Fibroblast of skin of left biceps (primary cell): ENCODE measurements around the gene TARS2.

Experiments used
- DNase-seq, 2 experiments: peaks; one replicate each; pipeline ENCODE4 v3.0.0-alpha.2; 2013; ENCODE audit warnings: low read depth in 2 of 2

Gene TARS2

DNA sequence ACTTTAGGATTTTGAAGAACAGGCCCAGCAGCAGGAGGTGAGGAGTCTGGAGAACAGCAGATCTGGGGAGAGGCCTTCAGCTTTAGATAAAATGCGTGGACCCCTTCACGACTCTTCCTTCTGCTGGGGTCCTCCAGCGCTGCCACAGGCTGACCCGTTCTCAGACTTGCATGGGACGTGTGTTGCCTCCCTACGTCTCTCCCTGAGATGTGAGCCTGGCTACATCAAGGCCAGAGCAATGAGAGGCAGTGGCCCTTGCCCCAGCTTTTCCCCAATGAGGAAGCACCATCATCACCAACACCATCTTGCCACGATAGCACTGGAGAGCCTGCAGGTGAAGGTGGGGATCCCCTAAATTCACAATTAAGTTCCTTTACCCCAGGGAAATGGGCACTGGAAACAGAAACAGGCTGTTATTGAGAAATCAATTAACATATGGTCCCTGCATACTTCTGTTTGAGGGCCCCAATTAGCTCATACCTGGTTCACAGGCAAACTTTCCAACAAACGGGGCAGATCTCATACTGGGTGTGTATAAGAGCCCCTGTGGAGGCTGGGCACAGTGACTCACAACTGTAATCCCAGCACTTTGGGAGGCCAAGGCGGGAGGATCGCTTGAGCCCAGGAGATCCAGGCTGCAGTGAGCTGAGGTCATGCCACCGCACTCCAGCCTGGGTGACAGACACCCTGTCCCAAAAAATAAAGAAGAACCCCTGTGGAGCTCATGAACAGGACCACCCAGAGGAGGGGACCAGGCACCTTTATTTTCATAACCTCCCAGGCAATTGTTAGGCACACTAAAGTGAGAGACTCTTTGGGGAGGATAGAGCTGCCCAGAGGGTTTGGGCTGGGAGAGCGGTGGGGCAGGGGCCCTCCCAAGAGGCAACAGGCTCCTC lies 49.9 kb downstream of the TARS2 start:
- DNase-seq = no peak

DNA sequence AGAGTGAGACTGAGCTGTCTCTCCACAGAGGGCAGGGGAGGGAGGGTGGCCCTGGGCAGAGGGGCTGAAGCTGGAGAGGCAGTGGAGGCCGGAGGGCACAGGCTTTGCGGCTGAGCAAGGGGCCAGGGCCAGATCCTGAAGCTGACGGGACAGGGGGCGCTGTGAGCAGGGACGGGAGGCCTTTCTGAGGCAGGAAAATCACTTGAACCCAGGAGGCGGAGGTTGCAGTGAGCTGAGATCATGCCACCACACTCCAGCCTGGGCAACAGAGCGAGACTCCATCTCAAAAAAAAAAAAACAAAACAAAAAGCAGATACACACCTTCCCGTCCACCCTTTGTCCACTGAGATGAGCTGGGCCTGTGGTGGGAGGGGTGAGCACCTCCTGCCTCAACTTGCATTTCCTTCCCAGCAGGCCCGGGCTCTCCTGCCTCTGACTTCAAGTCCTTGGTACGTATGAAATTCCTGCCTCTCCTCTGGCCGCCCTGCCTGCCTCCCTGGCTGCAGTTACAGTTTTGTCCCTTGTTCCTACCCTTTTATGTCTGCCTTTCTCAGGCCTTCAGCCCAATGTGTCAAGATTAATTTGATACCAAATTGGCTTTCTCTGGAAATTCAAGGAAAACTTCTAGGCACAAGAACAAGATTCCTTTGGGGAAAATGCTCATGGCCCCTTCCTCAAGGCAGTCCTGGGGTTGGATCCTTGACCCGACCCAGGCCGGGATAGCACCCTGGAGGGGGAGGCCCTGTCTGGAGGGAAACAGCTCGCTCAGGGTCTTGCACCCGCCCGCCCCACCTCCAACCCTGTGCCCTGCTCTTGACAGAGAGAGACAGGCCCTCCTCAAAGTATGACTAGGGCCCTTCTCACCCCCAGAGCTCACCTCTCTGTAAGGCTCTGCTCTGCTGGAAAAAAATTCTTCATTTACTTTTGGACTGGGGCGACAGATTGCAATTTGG lies 50.8 kb downstream of the TARS2 start:
- peak in 1 of 2 experiments; percentile 52 for DNase-seq

DNA sequence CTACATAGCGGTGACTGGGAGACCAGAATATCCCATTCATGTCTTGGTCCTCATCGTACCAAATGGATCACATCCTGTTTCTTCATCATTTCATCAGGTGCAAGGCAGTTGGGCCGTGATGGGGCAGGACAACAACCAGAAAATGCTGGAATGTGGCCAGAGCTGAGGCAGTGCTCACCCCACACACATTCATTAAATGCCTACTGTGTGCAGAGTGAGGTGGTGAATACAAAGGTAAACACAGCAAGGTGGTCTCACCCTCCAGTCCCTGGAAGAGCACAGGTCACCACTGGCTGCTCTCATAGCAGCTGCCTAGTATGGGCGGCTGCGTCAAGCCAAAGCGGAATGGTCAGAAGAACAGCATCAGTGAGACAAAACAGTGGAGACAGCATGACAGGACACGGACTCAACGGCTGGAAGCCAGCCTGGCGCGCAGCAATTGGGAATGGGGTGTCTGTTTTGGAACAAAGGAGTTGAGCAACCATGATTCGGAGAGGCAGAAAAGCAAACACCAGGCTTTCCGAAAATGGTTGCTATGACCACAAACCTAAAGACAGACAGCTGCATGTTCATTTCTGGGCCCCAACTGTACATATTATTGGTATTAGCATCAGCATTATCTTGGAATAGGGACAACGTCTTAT lies 56.4 kb downstream of the TARS2 start:
- DNase-seq = no peak

DNA sequence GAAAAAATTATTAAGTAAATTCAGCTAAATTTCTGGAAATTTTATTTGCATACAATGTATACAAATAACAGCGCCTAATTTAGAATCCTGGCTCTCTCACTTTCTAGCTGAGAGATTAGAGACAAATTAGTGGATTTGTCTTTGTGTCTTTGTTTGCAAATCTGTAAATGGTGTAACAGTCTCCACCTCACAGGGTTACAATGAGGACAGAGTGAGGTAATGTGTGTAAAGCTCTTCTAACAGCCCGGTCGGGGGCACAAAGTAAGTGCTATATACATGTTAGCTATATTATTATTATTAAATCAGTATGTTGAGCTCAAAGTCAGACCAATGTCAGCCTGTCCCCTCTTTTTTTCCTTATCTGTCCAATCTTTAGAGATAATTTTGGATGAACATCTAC lies 57.0 kb downstream of the TARS2 start:
- no peak for DNase-seq

DNA sequence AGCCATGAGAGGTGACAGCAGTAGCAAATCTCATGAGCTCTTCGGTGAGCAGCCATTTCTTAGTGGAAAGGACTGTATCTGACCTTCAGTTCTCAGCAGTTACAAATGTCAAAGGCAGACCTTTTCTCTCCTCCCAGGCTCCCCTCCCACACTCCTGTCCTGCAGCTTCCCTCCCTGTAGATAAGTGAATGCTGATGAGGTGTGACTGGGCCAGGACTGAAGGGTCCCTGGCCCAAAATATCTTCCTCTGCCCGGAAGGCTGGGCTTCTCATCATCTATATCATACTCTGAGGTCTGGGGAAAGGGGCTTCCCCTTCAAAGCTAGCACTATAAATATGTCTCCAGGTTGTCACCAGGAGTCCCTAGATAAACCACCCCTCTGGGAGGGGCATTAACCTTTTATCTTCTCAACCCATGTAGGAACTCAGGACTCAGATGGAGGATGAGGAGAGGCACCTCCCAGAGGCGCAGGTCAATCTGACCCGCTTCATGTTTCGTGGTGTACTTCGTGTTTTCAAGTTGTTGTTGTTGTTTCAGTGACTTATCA lies 58.3 kb downstream of the TARS2 start:
- DNase-seq = no peak

DNA sequence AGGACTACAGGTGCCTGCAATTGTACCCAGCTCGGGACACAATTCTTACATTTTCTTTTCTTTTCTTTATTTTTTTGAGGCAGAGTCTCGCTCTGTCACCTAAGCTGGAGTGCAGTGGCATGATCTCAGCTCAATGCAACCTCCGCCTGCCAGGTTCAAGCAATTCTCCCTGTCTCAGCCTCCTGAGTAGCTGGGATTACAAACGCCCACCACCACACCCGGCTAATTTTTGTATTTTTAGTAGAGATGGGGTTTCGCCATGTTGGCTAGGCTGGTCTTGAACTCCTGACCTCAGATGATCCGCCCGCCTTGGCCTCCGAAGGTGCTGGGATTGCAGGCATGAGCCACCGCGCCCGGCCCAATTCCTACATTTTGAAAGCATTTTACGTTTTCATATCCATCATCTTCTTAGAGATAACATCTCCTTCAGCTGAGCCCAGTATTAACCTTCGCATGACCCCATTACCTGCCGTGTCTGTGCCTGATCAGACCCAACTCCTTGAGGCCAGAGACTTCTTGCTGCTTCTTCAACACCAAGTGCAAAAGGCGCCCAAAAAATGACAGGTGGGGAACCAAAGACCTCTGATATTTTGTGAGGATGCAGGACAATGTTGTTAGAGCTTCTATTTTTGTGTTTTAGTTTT lies 59.2 kb downstream of the TARS2 start:
- no peak for DNase-seq

DNA sequence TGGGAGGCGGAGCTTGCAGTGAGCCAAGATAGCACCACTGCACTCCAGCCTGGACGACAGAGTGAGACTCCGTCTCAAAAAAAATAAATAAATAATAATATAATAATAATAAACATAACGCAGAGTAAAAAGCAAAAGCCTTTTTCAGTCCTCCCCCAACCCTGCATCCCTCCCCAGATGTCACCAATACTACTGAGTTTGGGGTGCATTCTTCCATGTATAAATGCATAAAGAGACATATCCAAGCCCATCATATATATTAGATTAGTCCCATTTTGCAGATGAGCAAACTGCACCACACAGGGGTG lies 61.1 kb downstream of the TARS2 start:
- no peak for DNase-seq

DNA sequence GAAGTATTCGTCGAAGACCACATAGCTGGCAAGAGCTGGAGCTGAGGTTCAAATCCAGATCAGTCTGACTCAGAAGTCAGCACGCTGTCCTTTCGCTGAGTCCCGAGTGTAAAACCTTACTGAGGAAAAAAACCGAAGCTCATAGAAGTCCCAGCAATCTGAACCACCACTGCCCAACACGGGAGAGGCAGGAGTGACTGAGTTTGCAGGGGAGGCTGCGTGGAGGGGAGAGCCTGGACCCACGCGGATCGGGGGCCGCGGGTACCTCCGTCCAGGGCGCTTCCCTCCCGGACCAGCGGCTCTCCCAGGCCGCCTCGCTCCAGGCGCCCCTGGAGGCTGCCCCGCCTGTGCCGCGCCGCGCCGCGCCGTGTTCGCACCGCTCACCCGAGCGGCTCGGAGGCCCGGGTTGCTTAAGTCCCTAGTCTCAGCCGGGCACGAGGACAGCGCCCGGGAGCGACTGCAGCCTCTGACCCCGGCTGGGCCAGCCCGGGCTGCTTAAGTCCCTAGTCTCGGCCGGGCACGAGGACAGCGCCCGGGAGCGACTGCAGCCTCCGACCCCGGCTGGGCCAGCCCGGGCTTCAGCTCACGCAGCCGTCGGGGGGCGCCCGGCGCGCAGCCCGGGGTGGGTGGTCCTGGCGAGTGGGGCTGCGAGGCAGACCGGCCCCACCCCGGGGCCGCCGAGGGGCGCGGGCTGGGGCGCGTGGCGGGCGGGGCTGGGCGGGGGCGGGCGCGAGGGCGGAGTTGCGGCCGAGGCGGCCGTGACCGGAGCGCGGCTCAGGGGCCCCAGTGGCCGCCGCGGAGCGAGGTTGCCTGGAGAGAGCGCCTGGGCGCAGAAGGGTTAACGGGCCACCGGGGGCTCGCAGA lies 61.6 kb downstream of the TARS2 start, which contains the start of gene ADAMTSL4:
Gene ADAMTSL4 (plus strand): TSS at position 777 of the 864 bp plus-strand sequence. CDS start 2,881 bp downstream, outside the sequence.
- no peak for DNase-seq

DNA sequence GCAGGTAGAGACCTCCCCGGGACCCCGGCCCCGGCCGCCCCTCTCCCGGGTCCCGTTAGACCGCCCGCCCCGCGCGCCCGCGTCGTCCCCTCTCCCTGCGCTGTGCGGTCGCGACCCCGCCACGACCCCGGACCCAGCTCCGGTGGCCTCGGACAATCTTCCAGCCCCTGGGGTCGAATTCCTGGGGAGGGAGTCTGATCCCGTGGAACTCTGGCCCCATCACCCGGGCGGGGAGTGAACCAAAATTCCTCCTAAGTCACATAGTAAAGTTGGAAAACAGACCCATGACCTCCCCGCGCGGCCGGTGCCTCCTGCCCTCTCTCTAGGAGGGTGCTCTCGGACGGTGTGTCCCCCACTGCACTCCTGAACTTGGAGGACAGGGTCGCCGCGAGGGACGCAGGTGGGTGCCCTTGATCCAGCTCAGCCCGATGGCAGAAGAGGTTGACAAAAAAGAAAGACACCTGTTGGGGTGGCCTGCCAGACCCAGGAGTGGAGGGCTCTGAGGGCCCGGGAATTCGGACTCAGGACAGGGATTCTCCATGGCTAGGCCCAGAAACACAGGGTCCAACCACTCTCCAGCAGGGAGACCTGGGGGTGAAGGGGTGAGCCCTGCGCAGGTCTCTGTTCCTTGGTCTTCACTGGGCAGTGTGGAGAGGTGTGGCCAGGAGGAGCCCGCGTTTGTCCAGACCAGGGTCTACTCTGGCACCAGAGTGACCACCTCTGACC lies 62.4 kb downstream of the TARS2 start:
- no peak for DNase-seq

DNA sequence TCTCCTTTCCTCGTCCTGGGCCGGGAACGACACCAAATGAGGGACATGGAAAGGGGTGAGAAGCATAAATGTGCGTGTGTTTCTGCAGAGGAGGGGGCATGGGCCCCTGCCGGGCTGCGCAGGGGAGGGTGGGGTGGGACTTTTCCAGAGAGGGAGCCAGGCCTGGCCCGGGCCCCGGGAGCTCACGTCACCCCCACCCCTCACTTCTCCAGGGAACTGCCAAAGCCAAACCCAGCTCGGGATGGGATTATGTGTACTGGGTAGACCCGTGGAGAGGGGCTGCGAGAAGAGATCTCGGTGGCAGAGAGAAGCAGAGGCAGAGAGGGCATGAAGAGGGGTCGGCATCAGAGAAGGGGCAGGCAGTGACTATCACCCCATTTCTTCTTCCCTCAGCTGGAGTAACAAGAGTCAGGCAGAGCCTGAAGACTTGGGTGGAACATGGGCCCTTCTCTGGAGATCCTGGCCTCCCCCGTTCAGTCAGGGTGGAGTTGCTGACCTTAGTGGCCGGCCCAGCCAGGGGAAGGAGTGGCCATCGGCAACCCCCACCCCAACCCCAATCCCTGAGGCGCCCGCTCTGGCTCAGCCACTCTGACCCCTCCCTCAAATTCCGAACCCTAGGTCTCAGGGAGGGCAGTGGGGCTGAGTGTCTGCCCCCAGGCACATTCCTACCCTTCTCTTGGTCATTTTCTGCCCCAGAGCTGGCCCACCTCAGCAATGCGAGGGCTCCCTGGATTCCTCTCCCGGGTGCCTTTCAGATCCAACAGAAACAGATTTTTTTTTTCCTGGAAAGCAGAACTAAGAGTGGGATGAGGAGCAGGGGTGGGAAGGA lies 63.2 kb downstream of the TARS2 start:
- no peak for DNase-seq

DNA sequence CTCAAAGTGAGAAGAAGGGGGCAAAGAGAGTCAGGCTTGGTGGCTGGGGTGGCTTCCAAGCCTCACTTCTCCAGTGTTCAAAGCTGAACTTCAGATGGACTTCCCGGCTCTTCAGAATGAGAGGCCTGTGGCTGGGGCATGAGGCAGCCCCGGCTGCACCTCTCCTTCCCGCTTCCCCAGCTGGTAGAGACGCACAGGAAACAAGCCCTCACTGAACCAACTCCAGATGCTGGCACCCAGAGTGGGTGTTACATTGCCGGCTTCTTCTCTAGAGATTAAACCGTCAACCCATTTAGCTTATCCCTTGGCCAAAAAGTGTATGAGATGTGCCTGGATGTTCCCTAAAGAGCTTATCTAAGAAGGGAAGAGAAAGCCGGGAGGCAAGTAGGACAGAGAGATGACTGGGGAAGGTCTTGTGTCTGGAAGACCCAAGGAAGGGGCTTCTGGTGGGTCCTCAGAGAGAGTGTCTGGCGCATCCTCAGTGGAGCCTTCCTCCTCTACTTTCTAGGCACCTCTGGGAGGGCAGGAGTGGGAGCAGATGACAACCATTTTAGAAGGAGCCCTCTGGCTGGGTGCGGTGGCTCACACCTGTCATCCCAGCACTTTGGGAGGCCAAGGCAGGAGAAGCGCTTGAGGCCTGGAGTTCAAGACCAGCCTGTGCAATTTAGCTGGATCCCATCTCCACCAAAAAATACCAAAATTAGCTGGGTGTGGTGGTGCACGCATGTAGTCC lies 64.0 kb downstream of the TARS2 start:
- no peak for DNase-seq

DNA sequence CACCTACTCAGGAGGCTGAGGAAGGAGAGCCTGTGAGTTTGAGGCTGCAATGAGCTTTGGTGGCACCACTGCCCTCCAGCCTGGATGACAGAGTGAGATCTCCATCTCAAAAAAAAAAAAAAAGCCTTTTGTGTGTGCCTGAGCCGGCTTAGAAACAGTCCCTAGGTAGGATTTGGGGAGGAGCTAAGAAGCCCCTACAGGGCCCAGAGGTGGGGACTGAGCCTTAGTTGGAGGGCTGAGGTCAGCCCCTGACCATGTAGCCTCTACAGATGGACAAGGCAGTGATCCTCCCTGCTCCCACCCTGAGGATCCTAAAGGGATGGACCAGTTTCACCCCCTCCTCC lies 64.5 kb downstream of the TARS2 start:
- no peak for DNase-seq

DNA sequence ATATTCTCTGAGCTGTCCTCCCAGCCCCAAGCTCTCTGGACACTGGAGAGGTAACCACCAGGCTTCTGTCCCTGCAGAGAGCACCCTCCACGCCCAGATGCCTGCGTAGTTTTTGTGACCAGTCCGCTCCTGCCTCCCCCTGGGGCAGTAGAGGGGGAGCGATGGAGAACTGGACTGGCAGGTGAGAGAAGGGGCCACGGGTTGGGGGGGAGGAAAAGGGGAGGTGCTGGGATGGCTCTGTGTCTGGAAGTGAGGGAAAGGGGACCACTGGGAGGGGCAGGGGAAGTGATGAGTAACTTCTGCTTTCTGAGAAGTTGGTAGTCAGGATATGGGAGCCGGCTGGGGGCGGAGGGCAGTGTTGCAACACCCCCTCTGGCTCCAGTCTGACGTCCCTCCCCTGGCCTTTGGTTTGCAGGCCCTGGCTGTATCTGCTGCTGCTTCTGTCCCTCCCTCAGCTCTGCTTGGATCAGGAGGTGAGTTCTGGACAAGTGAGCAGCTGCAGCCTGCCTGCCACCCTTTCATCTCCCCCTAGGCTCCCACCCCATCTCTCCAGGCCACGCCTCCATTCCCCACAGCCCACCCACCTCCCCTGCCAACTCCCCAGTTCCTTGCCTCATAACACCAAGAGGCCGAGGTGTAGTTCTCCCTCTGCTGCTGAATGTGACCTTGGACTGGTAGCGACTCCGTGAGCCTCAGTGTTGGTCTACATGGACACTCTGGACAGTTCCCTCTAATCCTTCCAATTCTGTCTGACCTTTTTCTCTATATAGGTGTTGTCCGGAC lies 65.1 kb downstream of the TARS2 start:
- DNase-seq = peak in 1 of 2 experiments; percentile 58

DNA sequence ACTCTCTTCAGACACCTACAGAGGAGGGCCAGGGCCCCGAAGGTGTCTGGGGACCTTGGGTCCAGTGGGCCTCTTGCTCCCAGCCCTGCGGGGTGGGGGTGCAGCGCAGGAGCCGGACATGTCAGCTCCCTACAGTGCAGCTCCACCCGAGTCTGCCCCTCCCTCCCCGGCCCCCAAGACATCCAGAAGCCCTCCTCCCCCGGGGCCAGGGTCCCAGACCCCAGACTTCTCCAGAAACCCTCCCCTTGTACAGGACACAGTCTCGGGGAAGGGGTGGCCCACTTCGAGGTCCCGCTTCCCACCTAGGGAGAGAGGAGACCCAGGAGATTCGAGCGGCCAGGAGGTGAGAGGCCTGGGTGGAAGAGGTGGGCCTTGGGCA lies 65.7 kb downstream of the TARS2 start:
- DNase-seq = no peak

DNA sequence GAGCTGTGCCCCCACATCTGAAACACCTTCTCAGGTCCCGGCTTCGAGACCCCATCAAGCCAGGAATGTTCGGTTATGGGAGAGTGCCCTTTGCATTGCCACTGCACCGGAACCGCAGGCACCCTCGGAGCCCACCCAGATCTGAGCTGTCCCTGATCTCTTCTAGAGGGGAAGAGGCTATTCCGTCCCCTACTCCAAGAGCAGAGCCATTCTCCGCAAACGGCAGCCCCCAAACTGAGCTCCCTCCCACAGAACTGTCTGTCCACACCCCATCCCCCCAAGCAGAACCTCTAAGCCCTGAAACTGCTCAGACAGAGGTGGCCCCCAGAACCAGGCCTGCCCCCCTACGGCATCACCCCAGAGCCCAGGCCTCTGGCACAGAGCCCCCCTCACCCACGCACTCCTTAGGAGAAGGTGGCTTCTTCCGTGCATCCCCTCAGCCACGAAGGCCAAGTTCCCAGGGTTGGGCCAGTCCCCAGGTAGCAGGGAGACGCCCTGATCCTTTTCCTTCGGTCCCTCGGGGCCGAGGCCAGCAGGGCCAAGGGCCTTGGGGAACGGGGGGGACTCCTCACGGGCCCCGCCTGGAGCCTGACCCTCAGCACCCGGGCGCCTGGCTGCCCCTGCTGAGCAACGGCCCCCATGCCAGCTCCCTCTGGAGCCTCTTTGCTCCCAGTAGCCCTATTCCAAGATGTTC lies 66.3 kb downstream of the TARS2 start:
- no peak for DNase-seq

DNA sequence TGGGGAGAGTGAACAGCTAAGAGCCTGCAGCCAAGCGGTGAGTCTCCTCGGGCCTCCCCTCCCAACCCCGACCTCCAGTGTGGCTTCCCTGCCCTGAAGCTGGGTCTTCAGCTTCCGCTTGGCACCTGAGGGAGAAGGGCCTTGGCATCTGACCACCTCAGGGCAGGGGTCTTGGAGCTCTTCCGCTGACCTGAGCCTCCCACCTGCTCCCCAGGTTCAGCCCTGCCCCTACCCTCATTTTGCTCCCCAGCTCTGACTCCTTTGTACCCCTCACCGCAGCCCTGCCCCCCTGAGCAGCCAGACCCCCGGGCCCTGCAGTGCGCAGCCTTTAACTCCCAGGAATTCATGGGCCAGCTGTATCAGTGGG lies 66.8 kb downstream of the TARS2 start:
- DNase-seq = no peak
